GM12874 (cell line): ENCODE results near the gene PCAT6.

Source experiments
- TF ChIP-seq, protein P1 (sequence below): IDR thresholded peaks from 2 replicates; pipeline ENCODE4 v1.5.1; 2011; ENCODE audit warnings: low read depth, mild to moderate bottlenecking, control low read depth, low read length, moderate library complexity; ENCODE audit not compliant: insufficient read depth

Gene PCAT6

DNA sequence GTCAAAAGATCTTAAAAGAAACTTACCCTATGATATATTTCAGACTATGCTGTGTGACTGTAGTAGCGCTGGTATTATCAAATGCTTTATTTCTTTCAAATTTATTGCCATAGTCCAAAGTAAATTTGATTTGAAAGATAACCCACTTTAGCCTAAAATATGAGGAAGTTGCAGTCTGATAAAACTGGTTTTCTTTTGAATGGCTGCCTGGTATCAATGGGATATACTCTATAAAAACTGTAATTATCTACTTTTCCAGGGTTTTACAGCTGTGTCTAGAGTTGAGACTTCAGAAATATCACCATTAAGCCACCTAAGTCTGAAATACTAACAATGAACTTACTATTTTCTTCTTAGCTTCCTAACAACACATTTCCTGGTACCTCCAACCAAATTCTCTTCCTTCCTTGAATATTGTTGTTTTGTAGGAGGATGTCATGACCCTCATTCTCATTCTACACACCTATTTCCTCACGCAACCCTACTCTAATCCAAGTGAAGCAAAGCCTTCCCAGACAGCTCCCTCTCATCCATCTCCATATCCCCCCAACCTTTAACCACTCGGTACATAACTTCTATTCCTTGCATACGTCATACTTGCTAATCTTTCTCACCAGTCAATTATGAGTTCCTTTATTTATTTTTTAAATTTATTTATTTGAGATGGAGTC is 19.5 kb upstream of the PCAT6 start:
- TF ChIP-seq, protein P1, sequence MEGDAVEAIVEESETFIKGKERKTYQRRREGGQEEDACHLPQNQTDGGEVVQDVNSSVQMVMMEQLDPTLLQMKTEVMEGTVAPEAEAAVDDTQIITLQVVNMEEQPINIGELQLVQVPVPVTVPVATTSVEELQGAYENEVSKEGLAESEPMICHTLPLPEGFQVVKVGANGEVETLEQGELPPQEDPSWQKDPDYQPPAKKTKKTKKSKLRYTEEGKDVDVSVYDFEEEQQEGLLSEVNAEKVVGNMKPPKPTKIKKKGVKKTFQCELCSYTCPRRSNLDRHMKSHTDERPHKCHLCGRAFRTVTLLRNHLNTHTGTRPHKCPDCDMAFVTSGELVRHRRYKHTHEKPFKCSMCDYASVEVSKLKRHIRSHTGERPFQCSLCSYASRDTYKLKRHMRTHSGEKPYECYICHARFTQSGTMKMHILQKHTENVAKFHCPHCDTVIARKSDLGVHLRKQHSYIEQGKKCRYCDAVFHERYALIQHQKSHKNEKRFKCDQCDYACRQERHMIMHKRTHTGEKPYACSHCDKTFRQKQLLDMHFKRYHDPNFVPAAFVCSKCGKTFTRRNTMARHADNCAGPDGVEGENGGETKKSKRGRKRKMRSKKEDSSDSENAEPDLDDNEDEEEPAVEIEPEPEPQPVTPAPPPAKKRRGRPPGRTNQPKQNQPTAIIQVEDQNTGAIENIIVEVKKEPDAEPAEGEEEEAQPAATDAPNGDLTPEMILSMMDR, result no peak

GRCh38 chr1:202794051-202794740 is 16.6 kb upstream of the PCAT6 start:
- TF ChIP-seq, protein P1, result no peak

DNA sequence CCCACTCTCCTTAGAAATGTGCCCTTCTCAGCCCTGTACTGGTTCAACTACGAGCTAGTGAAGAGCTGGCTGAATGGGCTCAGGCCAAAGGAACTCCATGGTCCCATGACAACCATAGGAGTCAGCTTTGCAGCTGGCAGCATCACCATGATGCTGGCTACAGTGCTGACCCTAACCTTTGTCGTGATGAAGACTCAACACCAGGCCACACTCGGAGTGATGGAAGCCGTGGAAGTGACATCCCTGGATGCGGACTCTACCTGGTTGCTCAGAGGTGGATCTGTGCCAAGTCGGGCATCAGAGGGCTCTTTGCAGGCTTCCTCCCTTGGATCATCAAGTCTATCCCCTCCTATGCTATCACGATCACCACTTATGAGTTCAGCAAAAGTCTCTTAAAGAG is 14.1 kb upstream of the PCAT6 start:
- TF ChIP-seq, protein P1, result no peak

DNA sequence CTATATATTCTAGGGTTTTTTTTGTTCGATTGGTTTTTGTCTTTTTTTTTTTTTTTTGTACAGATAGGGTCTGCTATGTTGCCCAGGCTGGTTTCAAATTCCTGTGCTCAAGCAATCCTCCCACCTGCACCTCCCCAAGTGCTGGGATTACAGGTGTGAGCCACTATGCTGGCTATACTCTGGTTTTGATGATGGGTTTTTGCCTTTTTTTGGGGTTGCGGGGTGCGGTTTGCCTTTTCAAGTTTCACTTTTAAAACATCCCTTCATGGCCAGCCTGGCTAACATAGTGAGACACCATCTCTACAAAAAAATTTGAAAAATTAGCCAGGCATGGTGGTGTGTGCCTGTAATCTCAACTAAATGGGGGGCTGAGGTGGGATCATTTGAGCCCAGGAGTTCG is 12.5 kb upstream of the PCAT6 start:
- TF ChIP-seq, protein P1, result no peak

GRCh38 chr1:202798792-202799331 is 11.9 kb upstream of the PCAT6 start:
- TF ChIP-seq, protein P1, result no peak

DNA sequence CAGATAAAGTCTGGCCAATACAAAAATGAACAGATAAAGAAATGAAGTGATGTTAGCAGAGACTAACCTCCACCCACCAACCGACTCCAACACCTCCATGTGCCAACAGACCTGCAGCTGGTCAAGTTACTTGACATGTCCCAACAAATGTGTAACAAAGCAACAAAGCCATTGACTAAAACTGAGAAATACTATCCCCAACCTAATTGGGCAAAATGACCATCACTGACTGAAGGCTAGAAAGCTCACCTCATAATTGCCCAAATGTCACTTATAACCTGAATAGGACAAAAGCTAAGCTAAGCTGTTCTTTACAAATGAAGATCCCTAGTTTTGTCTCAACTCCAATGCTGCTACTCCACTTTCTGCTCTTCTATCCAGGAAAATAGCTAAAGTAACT is 10.0 kb upstream of the PCAT6 start:
- TF ChIP-seq, protein P1, result no peak

- TF ChIP-seq, protein P1, result no peak
These were observed 9.6 kb upstream of the PCAT6 start for GRCh38 chr1:202801175-202801574.
